ENCODE results near the gene RFX3.

- no peak for TF ChIP-seq POLR2A (IDR thresholded peaks at IDR 0.05)
- TF ChIP-seq CTCF (IDR thresholded peaks at IDR 0.05): no peak
Observed at GRCh38 chr9:3455717-3456116, 70.1 kb downstream of the RFX3 start.

All from body of pancreas (tissue), 4 donors.